GM23338 (cell line): Measurements from ENCODE around the gene FAM120A. TPM values are rescaled to one million over a fixed set of nuclear protein-coding genes. Genes with fewer than 3 reads are reported as not detected.

ENCODE experiments used
- ATAC-seq: fragments of 200-7000 bp; cut with Tn5 transposase; 3 replicates; pipeline ENCODE4 v1.9.1; 2020
- DNase-seq: peaks from one replicate; pipeline ENCODE4 v3.0.0-alpha.2; 2015; ENCODE audit warnings: low spot score
- H2AFZ ChIP-seq: fragments of 200-600 bp; sonication (generic); 2 replicates; pipeline ENCODE4 v1.8.0; 2016; ENCODE audit warnings: antibody characterized with exemption, mild to moderate bottlenecking, moderate library complexity
- H3F3A ChIP-seq: fragments of 200-600 bp; sonication (generic); replicated peaks from 2 replicates; pipeline ENCODE4 v1.8.0; 2017; ENCODE audit warnings: antibody characterized with exemption, mixed run types, low read depth
- H3K27ac ChIP-seq: fragments of 200-600 bp; sonication (generic); 2 replicates; pipeline ENCODE4 v1.6.1; 2016; ENCODE audit warnings: low read depth
- H3K27me3 ChIP-seq: fragments of 200-600 bp; sonication (generic); 2 replicates; pipeline ENCODE4 v1.8.0; 2016; ENCODE audit warnings: mild to moderate bottlenecking, mixed run types, moderate library complexity; ENCODE audit not compliant: insufficient read depth
- H3K36me3 ChIP-seq: fragments of 200-600 bp; sonication (generic); 2 replicates; pipeline ENCODE4 v1.8.0; 2016; ENCODE audit warnings: mild to moderate bottlenecking; ENCODE audit not compliant: insufficient read depth
- H3K4me1 ChIP-seq: fragments of 200-600 bp; sonication (generic); 2 replicates; pipeline ENCODE4 v1.8.0; 2016; ENCODE audit warnings: mild to moderate bottlenecking, moderate library complexity; ENCODE audit not compliant: insufficient read depth
- H3K4me2 ChIP-seq: fragments of 200-600 bp; sonication (generic); 2 replicates; pipeline ENCODE4 v1.7.1; 2017; ENCODE audit warnings: mixed run types
- H3K4me3 ChIP-seq: fragments of 200-600 bp; sonication (generic); 2 replicates; pipeline ENCODE4 v1.6.1; 2016; ENCODE audit warnings: mixed run types
- H3K79me2 ChIP-seq: fragments of 200-600 bp; sonication (generic); replicated peaks from 2 replicates; pipeline ENCODE4 v1.8.0; 2017; ENCODE audit warnings: mild to moderate bottlenecking; ENCODE audit not compliant: insufficient read depth
- H3K9me2 ChIP-seq: fragments of 200-600 bp; sonication (generic); 2 replicates; pipeline ENCODE4 v1.8.0; 2017; ENCODE audit not compliant: insufficient read depth
- H4K20me1 ChIP-seq: fragments of 200-600 bp; sonication (generic); replicated peaks from 2 replicates; pipeline ENCODE4 v1.8.0; 2017; ENCODE audit warnings: mild to moderate bottlenecking; ENCODE audit not compliant: insufficient read depth
- H3K27ac Mint-ChIP-seq: 2 replicates; pipeline ENCODE4 v1.8.0; 2020; ENCODE audit warnings: inconsistent platforms, mild to moderate bottlenecking, moderate library complexity, mixed read lengths
- H3K27me3 Mint-ChIP-seq: 3 replicates; pipeline ENCODE4 v1.8.0; 2022; ENCODE audit warnings: low read depth, mild to moderate bottlenecking, moderate library complexity, mixed read lengths, inconsistent platforms; ENCODE audit not compliant: insufficient read depth, poor library complexity
- H3K36me3 Mint-ChIP-seq: 3 replicates; pipeline ENCODE4 v1.8.0; 2021; ENCODE audit warnings: low read depth, mild to moderate bottlenecking, inconsistent platforms, moderate library complexity, mixed read lengths
- H3K4me1 Mint-ChIP-seq: 3 replicates; pipeline ENCODE4 v1.8.0; 2020; ENCODE audit warnings: mild to moderate bottlenecking, inconsistent platforms, mixed read lengths
- H3K4me3 Mint-ChIP-seq: 3 replicates; pipeline ENCODE4 v1.8.0; 2021; ENCODE audit warnings: moderate library complexity, mild to moderate bottlenecking, inconsistent platforms, mixed read lengths
- H3K9me3 Mint-ChIP-seq: 3 replicates; pipeline ENCODE4 v1.8.0; 2020; ENCODE audit warnings: moderate library complexity, mild to moderate bottlenecking, inconsistent platforms, mixed read lengths
- CREB1 ChIP-seq: fragments of 250-450 bp; sonication (Bioruptor Pico); IDR thresholded peaks from 2 replicates; pipeline ENCODE4 v1.5.0; 2020; ENCODE audit warnings: low read depth, mild to moderate bottlenecking, moderate library complexity
- CTCF ChIP-seq, 2 experiments: fragments of 200-600 bp in 1 of 2; sonication (generic) in 1 of 2; conservative IDR thresholded peaks; 2 replicates each; pipeline versions ENCODE4 v1.5.1 to v1.6.1; 2016 to 2017; ENCODE audit warnings: antibody characterized with exemption in 2 of 2, low read depth in 2 of 2, mild to moderate bottlenecking in 2 of 2, moderate library complexity in 1 of 2
- ETS1 ChIP-seq: IDR thresholded peaks from 2 replicates; pipeline ENCODE4 v1.6.1; 2016; ENCODE audit warnings: antibody characterized with exemption
- ZNF114 ChIP-seq: fragments of 250-450 bp; sonication (Bioruptor Pico); IDR thresholded peaks from 2 replicates; pipeline ENCODE4 v1.5.0; 2020; ENCODE audit warnings: mild to moderate bottlenecking, moderate library complexity
- ZNF331 ChIP-seq: fragments of 250-450 bp; sonication (Bioruptor Pico); IDR thresholded peaks from 2 replicates; pipeline ENCODE4 v1.5.0; 2020; ENCODE audit warnings: low read depth, mild to moderate bottlenecking, moderate library complexity
- polyA plus RNA-seq: library from polyadenylated mRNA; unstranded; fragments of >200 nt; fragmentation: Nextera tagmentation; extraction: Ambion mirVana; gene quantifications from 2 replicates; pipeline ENCODE4 v1.2.1, GENCODE V29; 2016
- total RNA-seq: library from RNA; depleted of rRNA; stranded (reverse); fragments of >200 nt; shearing (Covaris generic); gene quantifications from 2 replicates; pipeline ENCODE4 v1.2.3, GENCODE V29; 2014
- TF ChIP-seq, protein P1 (sequence below): IDR thresholded peaks from one replicate; pipeline ENCODE4 v1.6.1; 2018; ENCODE audit warnings: antibody characterized with exemption; ENCODE audit not compliant: unreplicated experiment
- TF ChIP-seq, protein P2 (sequence below): fragments of 250-450 bp; sonication (Bioruptor Pico); IDR thresholded peaks from 2 replicates; pipeline ENCODE4 v1.5.0; 2020; ENCODE audit warnings: mild to moderate bottlenecking, moderate library complexity

The FAM120A gene
- total and polyA plus RNA-seq, 2 experiments from 2014 or later: 28.2 to 52.5 TPM

DNA sequence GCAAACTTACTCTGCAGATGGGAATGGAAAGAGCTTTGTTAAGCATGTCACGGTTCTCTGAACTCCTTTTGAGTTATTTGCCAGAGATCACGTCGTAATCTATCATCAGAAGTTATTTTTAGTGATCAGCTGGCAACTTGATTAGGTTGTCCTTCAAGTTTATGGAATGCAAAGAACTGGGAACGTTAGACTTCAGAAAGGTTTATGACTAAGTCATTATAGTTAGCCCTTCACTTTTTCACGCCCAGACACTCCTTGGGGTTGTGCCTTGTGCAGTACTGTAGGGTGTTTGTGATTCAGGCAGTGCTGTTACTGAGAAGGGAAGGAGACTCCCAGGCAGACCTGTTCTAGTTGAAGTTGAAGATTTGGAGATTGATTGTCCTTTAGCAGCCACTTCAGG is 98.1 kb downstream of the FAM120A start (continued):
- TF ChIP-seq, protein P1, sequence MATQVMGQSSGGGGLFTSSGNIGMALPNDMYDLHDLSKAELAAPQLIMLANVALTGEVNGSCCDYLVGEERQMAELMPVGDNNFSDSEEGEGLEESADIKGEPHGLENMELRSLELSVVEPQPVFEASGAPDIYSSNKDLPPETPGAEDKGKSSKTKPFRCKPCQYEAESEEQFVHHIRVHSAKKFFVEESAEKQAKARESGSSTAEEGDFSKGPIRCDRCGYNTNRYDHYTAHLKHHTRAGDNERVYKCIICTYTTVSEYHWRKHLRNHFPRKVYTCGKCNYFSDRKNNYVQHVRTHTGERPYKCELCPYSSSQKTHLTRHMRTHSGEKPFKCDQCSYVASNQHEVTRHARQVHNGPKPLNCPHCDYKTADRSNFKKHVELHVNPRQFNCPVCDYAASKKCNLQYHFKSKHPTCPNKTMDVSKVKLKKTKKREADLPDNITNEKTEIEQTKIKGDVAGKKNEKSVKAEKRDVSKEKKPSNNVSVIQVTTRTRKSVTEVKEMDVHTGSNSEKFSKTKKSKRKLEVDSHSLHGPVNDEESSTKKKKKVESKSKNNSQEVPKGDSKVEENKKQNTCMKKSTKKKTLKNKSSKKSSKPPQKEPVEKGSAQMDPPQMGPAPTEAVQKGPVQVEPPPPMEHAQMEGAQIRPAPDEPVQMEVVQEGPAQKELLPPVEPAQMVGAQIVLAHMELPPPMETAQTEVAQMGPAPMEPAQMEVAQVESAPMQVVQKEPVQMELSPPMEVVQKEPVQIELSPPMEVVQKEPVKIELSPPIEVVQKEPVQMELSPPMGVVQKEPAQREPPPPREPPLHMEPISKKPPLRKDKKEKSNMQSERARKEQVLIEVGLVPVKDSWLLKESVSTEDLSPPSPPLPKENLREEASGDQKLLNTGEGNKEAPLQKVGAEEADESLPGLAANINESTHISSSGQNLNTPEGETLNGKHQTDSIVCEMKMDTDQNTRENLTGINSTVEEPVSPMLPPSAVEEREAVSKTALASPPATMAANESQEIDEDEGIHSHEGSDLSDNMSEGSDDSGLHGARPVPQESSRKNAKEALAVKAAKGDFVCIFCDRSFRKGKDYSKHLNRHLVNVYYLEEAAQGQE: no peak
- TF ChIP-seq CREB1 (CRISPR knock-in tag) (no peak), ZNF331 (no peak), CTCF (conservative IDR thresholded peaks at IDR 0.05; ENCODE audit: low read depth in 2 of 2) (no peak), ETS1 (no peak)

GRCh38 chr9:93552923-93553322 is 101.4 kb downstream of the FAM120A start:
- TF ChIP-seq ZNF114 (CRISPR knock-in tag): no peak
- ATAC-seq: no peak
- H2AFZ ChIP-seq: no peak overlapping the region
- H3K27ac Mint-ChIP-seq: no peak overlapping the region
- peaks cover 18% of the 10 kb centered on the region for H3K36me3 ChIP-seq
- H3K27me3 Mint-ChIP-seq: peaks cover 4% of the 10 kb centered on the region
- H3K79me2 ChIP-seq: no peaks in the 10 kb centered on the region
- no peak for DNase-seq
- H3K4me3 ChIP-seq: no peak overlapping the region
- H3K4me1 Mint-ChIP-seq: peaks cover 10% of the 10 kb centered on the region; the same call in 2 of the 3 replicates
- H3K27ac ChIP-seq: no peak overlapping the region
- no peaks in the 10 kb centered on the region for H3K9me2 ChIP-seq
- no peaks in the 10 kb centered on the region for H3F3A ChIP-seq
- no peak overlapping the region for H3K4me3 Mint-ChIP-seq
- H4K20me1 ChIP-seq: peaks cover 6% of the 10 kb centered on the region; the same call in 1 of the 2 replicates
- no peaks in the 10 kb centered on the region for H3K9me3 Mint-ChIP-seq
- H3K27me3 ChIP-seq: no peaks in the 10 kb centered on the region
- H3K4me2 ChIP-seq: no peak overlapping the region
- peaks cover 41% of the 10 kb centered on the region for H3K36me3 Mint-ChIP-seq
- peaks cover 11% of the 10 kb centered on the region; the same call in 1 of the 2 replicates for H3K4me1 ChIP-seq

DNA sequence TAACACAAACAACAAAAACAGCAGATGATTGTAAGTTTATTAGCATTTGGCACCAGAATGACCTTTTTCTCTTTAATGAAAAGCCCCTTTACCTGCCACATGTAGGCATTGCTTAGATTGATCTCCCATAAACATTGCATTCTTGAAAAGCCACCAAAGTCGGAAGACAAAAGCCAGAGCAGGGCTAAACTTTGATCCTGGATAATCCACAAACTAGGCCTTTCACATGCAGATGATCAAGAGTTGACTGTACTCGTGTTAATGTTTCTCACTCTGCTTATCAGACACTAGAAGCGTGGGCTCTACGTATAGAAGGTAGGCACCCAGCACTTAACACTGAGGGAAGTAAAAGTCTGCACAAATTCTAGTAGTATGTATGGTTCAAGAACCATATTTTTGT is 103.9 kb downstream of the FAM120A start:
- Histone ChIP-seq H3K4me3 (no peak overlapping the region), H3K27ac (no peak overlapping the region), H3K27me3 (no peaks in the 10 kb centered on the region), H3K4me1 (peaks cover 11% of the 10 kb centered on the region; the same call in 1 of the 2 replicates), H3K4me2 (no peak overlapping the region), H2AFZ (no peak overlapping the region), H4K20me1 (peaks cover 6% of the 10 kb centered on the region; the same call in 1 of the 2 replicates), H3F3A (no peaks in the 10 kb centered on the region), H3K36me3 (peaks cover 25% of the 10 kb centered on the region), H3K9me2 (no peaks in the 10 kb centered on the region), H3K79me2 (no peaks in the 10 kb centered on the region)
- Mint-ChIP-seq H3K27ac (no peak overlapping the region), H3K27me3 (peaks cover 9% of the 10 kb centered on the region), H3K4me1 (peaks cover 10% of the 10 kb centered on the region; the same call in 2 of the 3 replicates), H3K4me3 (no peak overlapping the region), H3K36me3 (peaks cover 59% of the 10 kb centered on the region), H3K9me3 (no peaks in the 10 kb centered on the region)
- DNase-seq (peak; percentile 30), ATAC-seq (peak; percentile 43; the same call in 2 of the 3 replicates)
- TF ChIP-seq ZNF114 (CRISPR knock-in tag): no peak
- TF ChIP-seq, protein P2, sequence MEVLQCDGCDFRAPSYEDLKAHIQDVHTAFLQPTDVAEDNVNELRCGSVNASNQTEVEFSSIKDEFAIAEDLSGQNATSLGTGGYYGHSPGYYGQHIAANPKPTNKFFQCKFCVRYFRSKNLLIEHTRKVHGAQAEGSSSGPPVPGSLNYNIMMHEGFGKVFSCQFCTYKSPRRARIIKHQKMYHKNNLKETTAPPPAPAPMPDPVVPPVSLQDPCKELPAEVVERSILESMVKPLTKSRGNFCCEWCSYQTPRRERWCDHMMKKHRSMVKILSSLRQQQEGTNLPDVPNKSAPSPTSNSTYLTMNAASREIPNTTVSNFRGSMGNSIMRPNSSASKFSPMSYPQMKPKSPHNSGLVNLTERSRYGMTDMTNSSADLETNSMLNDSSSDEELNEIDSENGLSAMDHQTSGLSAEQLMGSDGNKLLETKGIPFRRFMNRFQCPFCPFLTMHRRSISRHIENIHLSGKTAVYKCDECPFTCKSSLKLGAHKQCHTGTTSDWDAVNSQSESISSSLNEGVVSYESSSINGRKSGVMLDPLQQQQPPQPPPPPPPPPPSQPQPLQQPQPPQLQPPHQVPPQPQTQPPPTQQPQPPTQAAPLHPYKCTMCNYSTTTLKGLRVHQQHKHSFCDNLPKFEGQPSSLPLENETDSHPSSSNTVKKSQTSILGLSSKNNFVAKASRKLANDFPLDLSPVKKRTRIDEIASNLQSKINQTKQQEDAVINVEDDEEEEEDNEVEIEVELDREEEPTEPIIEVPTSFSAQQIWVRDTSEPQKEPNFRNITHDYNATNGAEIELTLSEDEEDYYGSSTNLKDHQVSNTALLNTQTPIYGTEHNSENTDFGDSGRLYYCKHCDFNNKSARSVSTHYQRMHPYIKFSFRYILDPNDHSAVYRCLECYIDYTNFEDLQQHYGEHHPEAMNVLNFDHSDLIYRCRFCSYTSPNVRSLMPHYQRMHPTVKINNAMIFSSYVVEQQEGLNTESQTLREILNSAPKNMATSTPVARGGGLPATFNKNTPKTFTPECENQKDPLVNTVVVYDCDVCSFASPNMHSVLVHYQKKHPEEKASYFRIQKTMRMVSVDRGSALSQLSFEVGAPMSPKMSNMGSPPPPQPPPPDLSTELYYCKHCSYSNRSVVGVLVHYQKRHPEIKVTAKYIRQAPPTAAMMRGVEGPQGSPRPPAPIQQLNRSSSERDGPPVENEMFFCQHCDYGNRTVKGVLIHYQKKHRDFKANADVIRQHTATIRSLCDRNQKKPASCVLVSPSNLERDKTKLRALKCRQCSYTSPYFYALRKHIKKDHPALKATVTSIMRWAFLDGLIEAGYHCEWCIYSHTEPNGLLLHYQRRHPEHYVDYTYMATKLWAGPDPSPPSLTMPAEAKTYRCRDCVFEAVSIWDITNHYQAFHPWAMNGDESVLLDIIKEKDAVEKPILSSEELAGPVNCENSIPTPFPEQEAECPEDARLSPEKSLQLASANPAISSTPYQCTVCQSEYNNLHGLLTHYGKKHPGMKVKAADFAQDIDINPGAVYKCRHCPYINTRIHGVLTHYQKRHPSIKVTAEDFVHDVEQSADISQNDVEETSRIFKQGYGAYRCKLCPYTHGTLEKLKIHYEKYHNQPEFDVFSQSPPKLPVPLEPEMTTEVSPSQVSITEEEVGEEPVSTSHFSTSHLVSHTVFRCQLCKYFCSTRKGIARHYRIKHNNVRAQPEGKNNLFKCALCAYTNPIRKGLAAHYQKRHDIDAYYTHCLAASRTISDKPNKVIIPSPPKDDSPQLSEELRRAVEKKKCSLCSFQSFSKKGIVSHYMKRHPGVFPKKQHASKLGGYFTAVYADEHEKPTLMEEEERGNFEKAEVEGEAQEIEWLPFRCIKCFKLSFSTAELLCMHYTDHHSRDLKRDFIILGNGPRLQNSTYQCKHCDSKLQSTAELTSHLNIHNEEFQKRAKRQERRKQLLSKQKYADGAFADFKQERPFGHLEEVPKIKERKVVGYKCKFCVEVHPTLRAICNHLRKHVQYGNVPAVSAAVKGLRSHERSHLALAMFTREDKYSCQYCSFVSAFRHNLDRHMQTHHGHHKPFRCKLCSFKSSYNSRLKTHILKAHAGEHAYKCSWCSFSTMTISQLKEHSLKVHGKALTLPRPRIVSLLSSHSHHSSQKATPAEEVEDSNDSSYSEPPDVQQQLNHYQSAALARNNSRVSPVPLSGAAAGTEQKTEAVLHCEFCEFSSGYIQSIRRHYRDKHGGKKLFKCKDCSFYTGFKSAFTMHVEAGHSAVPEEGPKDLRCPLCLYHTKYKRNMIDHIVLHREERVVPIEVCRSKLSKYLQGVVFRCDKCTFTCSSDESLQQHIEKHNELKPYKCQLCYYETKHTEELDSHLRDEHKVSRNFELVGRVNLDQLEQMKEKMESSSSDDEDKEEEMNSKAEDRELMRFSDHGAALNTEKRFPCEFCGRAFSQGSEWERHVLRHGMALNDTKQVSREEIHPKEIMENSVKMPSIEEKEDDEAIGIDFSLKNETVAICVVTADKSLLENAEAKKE (CRISPR knock-in tag): no peak
